HepG2 (cell line): ENCODE results near the gene SLC13A5. TPM values are rescaled to one million over a fixed set of nuclear protein-coding genes. Genes with fewer than 3 reads are reported as not detected.

Experiments
- ATAC-seq: fragments of 200-7000 bp; cut with Tn5 transposase; 3 replicates; pipeline ENCODE4 v1.9.1; 2020; ENCODE audit warnings: mild to moderate bottlenecking, moderate library complexity
- BruUV-seq: library from RNA; stranded (reverse); fragments of 400-500 nt; replicated peaks from 2 replicates; lab custom pipeline; 2021; lab: Mats Ljungman, UMichigan
- CTCF ChIA-PET: fragments of 300-600 bp; formaldehyde crosslinking; extraction: SDS; loops from one replicate; lab custom pipeline; 2021; ENCODE audit warnings: low total read pairs, inconsistent platforms, low intra/inter-chr PET ratio; lab: Yijun Ruan, JAX
- POLR2A ChIA-PET: fragments of 350-600 bp; sonication (Branson Sonifier 250); formaldehyde crosslinking; loops from one replicate; lab custom pipeline; 2020; ENCODE audit warnings: antibody characterized with exemption, inconsistent platforms; lab: Yijun Ruan, JAX
- DNase-seq: peaks from one replicate; pipeline ENCODE4 v3.0.0-alpha.2; 2015; ENCODE audit warnings: low spot score
- FAIRE-seq: peaks from 3 replicates; lab custom pipeline; 2011; peaks lifted over from hg19 to GRCh38; lab: Jason Lieb, UNC
- H2AFZ ChIP-seq: one replicate; pipeline ENCODE4 v1.6.1; 2011; ENCODE audit warnings: low read length, inconsistent platforms
- H3K27ac ChIP-seq: fragments of 300-600 bp; 3 replicates; pipeline ENCODE4 v1.8.0; 2011; ENCODE audit warnings: mixed run types, mild to moderate bottlenecking, mixed read lengths, low read length, inconsistent platforms; ENCODE audit not compliant: insufficient read depth; ENCODE audit errors: extremely low read length
- H3K27me3 ChIP-seq, 2 experiments: fragments of 200-600 bp in 1 of 2; 2 replicates in 1 of 2; 3 replicates in 1 of 2; pipeline versions ENCODE4 v1.6.0 to v1.8.0; 2011; ENCODE audit warnings: low read length in 2 of 2, mild to moderate bottlenecking in 2 of 2, moderate library complexity in 2 of 2, inconsistent platforms in 1 of 2; ENCODE audit not compliant: insufficient read depth in 2 of 2, control insufficient read depth in 1 of 2
- H3K36me3 ChIP-seq, 2 experiments: fragments of 200-600 bp in 1 of 2; replicated peaks in 1 of 2; 2 replicates in 1 of 2; 3 replicates in 1 of 2; pipeline versions ENCODE4 v1.5.1 to v1.8.0; 2011; ENCODE audit warnings: low read length in 2 of 2, inconsistent platforms in 1 of 2; ENCODE audit not compliant: insufficient read depth in 2 of 2, control insufficient read depth in 1 of 2
- H3K4me1 ChIP-seq: 2 replicates; pipeline ENCODE4 v1.5.1; 2012; ENCODE audit warnings: low read length, inconsistent platforms; ENCODE audit not compliant: insufficient read depth
- H3K4me2 ChIP-seq: 2 replicates; pipeline ENCODE4 v1.6.0; 2011; ENCODE audit warnings: low read depth, low read length, inconsistent platforms
- H3K4me3 ChIP-seq, 3 experiments: fragments of 200-600 bp in 1 of 3; sonication (generic), shearing (Covaris generic) in 1 of 3; replicated peaks in 1 of 3; 2 replicates each; pipeline ENCODE4 v1.5.1; 2011 to 2016; ENCODE audit warnings: low read length in 3 of 3, inconsistent platforms in 2 of 3, low read depth in 2 of 3, mild to moderate bottlenecking in 2 of 3, control low read depth in 1 of 3, mixed read lengths in 1 of 3; ENCODE audit not compliant: insufficient read depth in 1 of 3
- H3K79me2 ChIP-seq: one replicate; pipeline ENCODE4 v1.6.1; 2011; ENCODE audit warnings: low read length, inconsistent platforms; ENCODE audit not compliant: insufficient read depth
- H3K9ac ChIP-seq: 2 replicates; pipeline ENCODE4 v1.6.0; 2011; ENCODE audit warnings: mild to moderate bottlenecking, low read depth, low read length, inconsistent platforms; ENCODE audit not compliant: insufficient read depth
- H3K9me3 ChIP-seq: 2 replicates; pipeline ENCODE4 v1.5.1; 2012; ENCODE audit warnings: mild to moderate bottlenecking, low read length
- H4K20me1 ChIP-seq: 2 replicates; pipeline ENCODE4 v1.6.0; 2011; ENCODE audit warnings: inconsistent platforms, mild to moderate bottlenecking, low read length, moderate library complexity; ENCODE audit not compliant: insufficient read depth
- ADNP ChIP-seq: sonication (generic); formaldehyde crosslinking; IDR thresholded peaks from 2 replicates; pipeline ENCODE4 v1.4.0; 2020; ENCODE audit warnings: missing genetic modification reagents
- EP300 ChIP-seq, 3 experiments: sonication (generic) in 1 of 3; formaldehyde crosslinking in 1 of 3; IDR thresholded peaks; 2 replicates each; pipeline versions ENCODE4 v1.5.1 to v1.6.1; 2011 to 2020; ENCODE audit warnings: low read depth in 2 of 3, low read length in 2 of 3, borderline replicate concordance in 1 of 3, improper control_type of control experiment in 1 of 3, mild to moderate bottlenecking in 1 of 3, missing genetic modification reagents in 1 of 3, moderate library complexity in 1 of 3
- HCFC1 ChIP-seq: fragments of 150-350 bp; IDR thresholded peaks from 2 replicates; pipeline ENCODE4 v1.6.1; 2014; ENCODE audit warnings: low read depth, low read length
- IRF1 ChIP-seq: sonication (generic); formaldehyde crosslinking; IDR thresholded peaks from 2 replicates; pipeline ENCODE4 v1.4.0; 2020; ENCODE audit warnings: low read depth, mild to moderate bottlenecking, missing genetic modification reagents
- KAT2B ChIP-seq: fragments of 150-350 bp; IDR thresholded peaks from 2 replicates; pipeline ENCODE4 v1.6.1; 2014; ENCODE audit warnings: low read depth, low read length, borderline replicate concordance
- KLF16 ChIP-seq, 2 experiments: sonication (generic) in 1 of 2; formaldehyde crosslinking in 1 of 2; IDR thresholded peaks; 2 replicates each; pipeline versions ENCODE4 v1.6.1 to v1.8.0; 2016 to 2023; ENCODE audit warnings: missing genetic modification reagents in 2 of 2, missing compliant biosample characterization in 1 of 2
- MIER2 ChIP-seq: IDR thresholded peaks from 2 replicates; pipeline ENCODE4 v1.6.1; 2016; ENCODE audit warnings: missing biosample characterization, missing genetic modification reagents
- PHF21A ChIP-seq: sonication (generic); formaldehyde crosslinking; IDR thresholded peaks from 2 replicates; pipeline ENCODE4 v1.5.0; 2020; ENCODE audit warnings: mild to moderate bottlenecking, missing genetic modification reagents
- PHF5A ChIP-seq: IDR thresholded peaks from one replicate; pipeline ENCODE4 v1.6.1; 2018; ENCODE audit warnings: low read depth, missing genetic modification reagents; ENCODE audit not compliant: unreplicated experiment
- PRDM4 ChIP-seq: sonication (generic); formaldehyde crosslinking; IDR thresholded peaks from 2 replicates; pipeline ENCODE4 v1.9.0; 2021; ENCODE audit warnings: missing genetic modification reagents, borderline replicate concordance
- STAG1 ChIP-seq: sonication (generic); formaldehyde crosslinking; IDR thresholded peaks from 2 replicates; pipeline ENCODE4 v1.4.0; 2020; ENCODE audit warnings: missing genetic modification reagents
- YEATS4 ChIP-seq: sonication (generic); formaldehyde crosslinking; IDR thresholded peaks from 2 replicates; pipeline ENCODE4 v1.4.0; 2020; ENCODE audit warnings: missing genetic modification reagents, borderline replicate concordance
- ZBTB46 ChIP-seq: sonication (generic); formaldehyde crosslinking; IDR thresholded peaks from 2 replicates; pipeline ENCODE4 v1.4.0; 2020; ENCODE audit warnings: mild to moderate bottlenecking, missing genetic modification reagents, borderline replicate concordance
- ZFAT ChIP-seq: sonication (generic); formaldehyde crosslinking; conservative IDR thresholded peaks from 2 replicates; pipeline ENCODE4 v1.8.1; 2023; ENCODE audit warnings: missing genetic modification reagents, inconsistent platforms
- ZNF143 ChIP-seq: sonication (generic); formaldehyde crosslinking; IDR thresholded peaks from 2 replicates; pipeline ENCODE4 v1.4.0; 2020; ENCODE audit warnings: missing genetic modification reagents
- ZNF510 ChIP-seq: sonication (generic); formaldehyde crosslinking; IDR thresholded peaks from 2 replicates; pipeline ENCODE4 v1.4.0; 2020; ENCODE audit warnings: low read depth, mild to moderate bottlenecking, missing genetic modification reagents
- ZNF773 ChIP-seq: sonication (generic); formaldehyde crosslinking; IDR thresholded peaks from 2 replicates; pipeline ENCODE4 v1.4.0; 2020; ENCODE audit warnings: missing genetic modification reagents, borderline replicate concordance
- ZNF777 ChIP-seq: sonication (generic); formaldehyde crosslinking; IDR thresholded peaks from 2 replicates; pipeline ENCODE4 v1.4.0; 2020; ENCODE audit warnings: missing genetic modification reagents
- ZNF883 ChIP-seq: sonication (generic); formaldehyde crosslinking; IDR thresholded peaks from 2 replicates; pipeline ENCODE4 v1.5.1; 2020; ENCODE audit warnings: mild to moderate bottlenecking, missing genetic modification reagents; ENCODE audit errors: not compliant biosample characterization
- WGBS: methylation state at CpG from one replicate; pipeline ENCODE4 v1.1.6; 2017; ENCODE audit warnings: low lambda C conversion rate; 5-methylcytosine and 5-hydroxymethylcytosine counted together
- in situ Hi-C: cut with HindIII; loops from 2 replicates; pipeline ENCODE4 v1.10.0; 2017; ENCODE audit warnings: low pct_unique_long_range_greater_than_20kb; ENCODE audit not compliant: extremely low pct_ligation_motif_present
- intact Hi-C: fragments of 100-400 bp; cut with micrococcal nuclease; formaldehyde crosslinking; loops from one replicate; pipeline ENCODE4 v1.10.0; 2022; ENCODE audit not compliant: unreplicated experiment
- polyA plus RNA-seq, 8 experiments: library from polyadenylated mRNA; depleted of rRNA in 3 of 8; stranded (reverse) in 7 of 8; unstranded in 1 of 8; fragments of >200 nt; fragmentation: Illumina TruSeq in 4 of 8; extraction: Trizol in 4 of 8; gene quantifications; 2 replicates each; pipeline versions ENCODE4 v1.2.1 to v1.2.3, GENCODE V29; 2011 to 2016; ENCODE audit warnings: low read depth in 4 of 8, missing spikeins in 1 of 8, mixed read lengths in 1 of 8; ENCODE audit not compliant: insufficient read depth in 1 of 8
- total RNA-seq, 5 experiments: library from RNA; depleted of rRNA; stranded (reverse); fragments of >200 nt; fragmentation: Illumina TruSeq; extraction: Trizol; gene quantifications; 2 replicates each; pipeline ENCODE4 v1.2.3, GENCODE V29; 2016; ENCODE audit warnings: low read depth in 1 of 5

The SLC13A5 gene
- total and polyA plus RNA-seq, 2 of the 13 experiments (the other 11 are each of a cell fraction or from before 2014, with no cell fraction given) = 42.8 to 310 TPM

- Histone ChIP-seq H3K4me2 (peak overlapping the region; percentile 93), H3K27ac (peak overlapping the region; percentile 74), H3K36me3 (peaks cover 6 to 7% of the 10 kb centered on the region in 2 experiments; a peak in 4 of 5 replicates), H3K9me3 (no peaks in the 10 kb centered on the region), H3K79me2 (peaks cover 49% of the 10 kb centered on the region), H3K4me1 (peaks cover 74% of the 10 kb centered on the region), H3K9ac (peak overlapping the region; percentile 83), H3K27me3 (no peaks in the 10 kb centered on the region; a peak in 1 of 5 replicates), H4K20me1 (no peaks in the 10 kb centered on the region), H3K4me3 (peak overlapping the region; percentile 22 to 84 (median 84); a peak in 5 of 6 replicates), H2AFZ (no peak overlapping the region)
- CTCF ChIA-PET = interaction anchor here (0.8 kb wide), 1 partner anchor 45 kb away, joined by 5 read pairs; no protein-coding TSS in a partner anchor
- POLR2A ChIA-PET = interaction anchor here (0.7 to 7.8 kb wide), 12 partner anchors 11 to 1410 kb away, joined by 3 to 419 read pairs (median 10); no protein-coding TSS in a partner anchor
- 29% methylated on average over 5 of the region's 7 CpGs for WGBS
- in situ Hi-C loops = loop anchor here (5.0 kb wide), 1 partner anchor 44 kb away; no protein-coding TSS in a partner anchor
- peak; percentile 80 for FAIRE-seq
- no TSS peak for BruUV-seq
- peak; percentile 61 for DNase-seq
- ATAC-seq = no peak
- intact Hi-C loops = loop anchor here (10.0 kb wide), 1 partner anchor 84 kb away; no protein-coding TSS in a partner anchor
- no peak for TF ChIP-seq ZNF143 (CRISPR knock-in tag)
- no peak for TF ChIP-seq ZNF510
- TF ChIP-seq HCFC1 = no peak
- TF ChIP-seq IRF1 (CRISPR knock-in tag) = no peak
- no peak for TF ChIP-seq MIER2 (CRISPR knock-in tag)
- TF ChIP-seq KAT2B = no peak
- TF ChIP-seq ZFAT (CRISPR knock-in tag) = no peak
- no peak for TF ChIP-seq YEATS4 (CRISPR knock-in tag)
- TF ChIP-seq PRDM4 (CRISPR knock-in tag) = no peak
- TF ChIP-seq ZNF773 (CRISPR knock-in tag) = no peak
- no peak for TF ChIP-seq ZBTB46 (CRISPR knock-in tag)
- TF ChIP-seq ZNF777 (CRISPR knock-in tag) = no peak
- TF ChIP-seq KLF16 (CRISPR knock-in tag; IDR thresholded peaks at IDR 0.05) = peak in 1 of 2 experiments; percentile 8; a peak in 1 of 4 replicates
- 0 out of 2 replicates have a peak, but pooled peaks have one; percentile 6 for TF ChIP-seq PHF21A
- TF ChIP-seq STAG1 (CRISPR knock-in tag) = no peak
- no peak for TF ChIP-seq ZNF883
- TF ChIP-seq EP300 (IDR thresholded peaks at IDR 0.05; ENCODE audit: low read depth in 2 of 2, low read length in 2 of 2) = 0 out of 4 replicates have a peak, but pooled peaks of 1 of the 2 experiments have one; percentile 15
- TF ChIP-seq EP300 (CRISPR knock-in tag; IDR thresholded peaks at IDR 0.05; ENCODE audit: borderline replicate concordance) = peak; percentile 58; the same call in 1 of the 2 replicates
- peak; percentile 16 for TF ChIP-seq PHF5A (CRISPR knock-in tag)
- TF ChIP-seq ADNP (CRISPR knock-in tag) = no peak
These were observed 2.0 kb downstream of the SLC13A5 start for GRCh38 chr17:6711081-6711674.
